ENCODE data around the gene SEPHS1.
A peak's percentile ranks its signal among the peaks of the same experiment; 100 is the strongest.

SEPHS1 gene

DNA sequence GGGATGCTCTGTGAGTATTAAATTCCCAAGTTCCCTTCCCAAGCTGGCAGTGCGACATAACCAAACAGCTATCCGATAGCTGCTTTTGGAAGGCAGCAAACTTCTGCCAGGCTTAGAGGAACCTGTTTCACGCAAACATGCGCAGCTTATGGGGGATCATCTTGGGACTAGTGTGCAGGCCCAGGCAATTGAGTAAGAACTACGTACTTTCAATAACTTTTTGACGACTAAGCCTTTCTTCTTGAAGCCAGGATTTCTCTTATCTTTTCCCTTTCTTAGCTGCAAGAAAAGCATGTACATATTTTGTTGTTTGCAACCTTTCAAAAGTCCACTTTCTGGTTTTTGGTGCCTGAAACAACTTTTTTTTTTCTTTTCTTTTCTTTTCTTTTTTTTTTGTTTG, 28.7 kb upstream of the SEPHS1 start:
- H3K4me1 Mint-ChIP-seq: no peaks in the 10 kb centered on the region
- no peak for TF ChIP-seq CTCF (IDR thresholded peaks at IDR 0.05; ENCODE audit: unreplicated experiment in 3 of 3)
- H3K9me3 Mint-ChIP-seq: no peaks in the 10 kb centered on the region
- no peak overlapping the region for H3K27ac Mint-ChIP-seq
- peaks cover 26% of the 10 kb centered on the region for H3K27me3 Mint-ChIP-seq (ENCODE audit: low read depth)
- no peaks in the 10 kb centered on the region for H3K36me3 Mint-ChIP-seq (ENCODE audit: low read depth)
- H3K4me3 Mint-ChIP-seq: no peak overlapping the region

DNA sequence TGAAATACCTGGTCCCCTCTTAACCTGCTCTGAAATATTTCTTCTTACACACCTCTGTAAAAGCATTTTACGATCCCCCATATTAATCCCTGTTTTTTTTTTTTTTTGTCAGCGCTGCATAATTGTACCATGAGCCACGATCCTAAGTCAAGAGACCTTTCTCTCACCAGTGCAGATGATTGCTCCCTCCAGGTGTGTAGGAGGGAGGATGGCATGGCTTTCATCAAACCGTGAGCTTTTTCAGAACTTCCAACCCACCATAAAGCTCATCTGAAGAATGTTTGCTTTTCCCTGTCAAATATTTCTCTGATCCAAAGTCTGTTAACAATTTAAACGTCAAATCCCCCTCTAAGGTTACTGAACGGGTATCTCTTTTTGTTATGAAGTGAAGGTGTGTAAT, 28.2 kb upstream of the SEPHS1 start:
- H3K27me3 Mint-ChIP-seq (ENCODE audit: low read depth): peaks cover 21% of the 10 kb centered on the region
- no peak for TF ChIP-seq CTCF (IDR thresholded peaks at IDR 0.05; ENCODE audit: unreplicated experiment in 3 of 3)
- no peaks in the 10 kb centered on the region for H3K36me3 Mint-ChIP-seq (ENCODE audit: low read depth)
- H3K27ac Mint-ChIP-seq: no peak overlapping the region
- H3K4me3 Mint-ChIP-seq: no peak overlapping the region
- H3K4me1 Mint-ChIP-seq: no peaks in the 10 kb centered on the region
- H3K9me3 Mint-ChIP-seq: no peaks in the 10 kb centered on the region

DNA sequence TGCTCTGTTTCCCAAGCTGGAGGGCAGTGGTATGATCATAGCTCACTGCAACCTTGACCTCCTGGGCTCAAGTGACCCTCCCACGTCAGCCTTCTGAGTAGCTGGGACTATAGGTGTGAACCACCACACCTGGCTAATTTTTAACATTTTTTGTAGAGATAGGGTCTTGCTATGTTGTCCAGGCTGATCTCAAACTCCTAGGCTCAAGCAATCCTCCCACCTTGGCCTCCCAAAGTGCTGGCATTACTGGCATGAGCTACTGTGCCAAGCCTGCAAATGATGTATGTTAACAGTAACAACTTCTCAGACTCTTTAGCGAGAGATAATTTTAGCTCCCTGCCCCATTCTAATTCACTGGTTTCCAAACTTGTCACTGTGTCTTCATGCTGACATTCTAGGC, 27.7 kb upstream of the SEPHS1 start:
- TF ChIP-seq CTCF (IDR thresholded peaks at IDR 0.05; ENCODE audit: unreplicated experiment in 3 of 3): no peak
- H3K36me3 Mint-ChIP-seq (ENCODE audit: low read depth): no peaks in the 10 kb centered on the region
- no peak overlapping the region for H3K4me3 Mint-ChIP-seq
- no peaks in the 10 kb centered on the region for H3K9me3 Mint-ChIP-seq
- peaks cover 16% of the 10 kb centered on the region for H3K27me3 Mint-ChIP-seq (ENCODE audit: low read depth)
- no peaks in the 10 kb centered on the region for H3K4me1 Mint-ChIP-seq
- no peak overlapping the region for H3K27ac Mint-ChIP-seq

DNA sequence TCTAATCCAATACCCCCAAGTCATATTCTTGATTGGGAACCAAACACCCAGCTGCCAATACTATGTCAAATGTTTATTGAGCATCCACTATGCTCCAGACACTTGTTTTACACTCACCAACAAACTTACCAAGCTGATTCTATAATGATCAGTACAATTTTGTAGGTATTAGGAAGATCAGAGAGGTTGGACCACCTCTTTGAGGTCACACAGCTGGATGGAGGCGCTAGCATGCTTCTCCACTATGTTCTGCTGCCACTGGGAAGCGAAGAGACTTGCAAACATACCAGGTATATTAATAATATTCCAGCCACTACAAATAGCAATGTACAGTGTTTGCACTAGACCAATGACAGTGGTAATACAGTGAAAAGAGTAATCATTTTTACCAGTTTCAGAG, 25.6 kb upstream of the SEPHS1 start:
- H3K4me1 Mint-ChIP-seq: no peaks in the 10 kb centered on the region
- H3K36me3 Mint-ChIP-seq (ENCODE audit: low read depth): no peaks in the 10 kb centered on the region
- peaks cover 13% of the 10 kb centered on the region for H3K27me3 Mint-ChIP-seq (ENCODE audit: low read depth)
- no peak for TF ChIP-seq CTCF (IDR thresholded peaks at IDR 0.05; ENCODE audit: unreplicated experiment in 3 of 3)
- H3K9me3 Mint-ChIP-seq: no peaks in the 10 kb centered on the region
- no peak overlapping the region for H3K27ac Mint-ChIP-seq
- H3K4me3 Mint-ChIP-seq: no peak overlapping the region

- no peak overlapping the region for H3K27ac Mint-ChIP-seq
- no peaks in the 10 kb centered on the region for H3K4me1 Mint-ChIP-seq
- H3K4me3 Mint-ChIP-seq: no peak overlapping the region
- no peak for TF ChIP-seq CTCF (IDR thresholded peaks at IDR 0.05; ENCODE audit: unreplicated experiment in 3 of 3)
- H3K9me3 Mint-ChIP-seq: no peaks in the 10 kb centered on the region
- H3K27me3 Mint-ChIP-seq (ENCODE audit: low read depth): peaks cover 6% of the 10 kb centered on the region
- H3K36me3 Mint-ChIP-seq (ENCODE audit: low read depth): no peaks in the 10 kb centered on the region
Observed at GRCh38 chr10:13372524-13372923, 24.4 kb upstream of the SEPHS1 start.

GRCh38 chr10:13371897-13372470, 23.9 kb upstream of the SEPHS1 start:
- TF ChIP-seq CTCF (IDR thresholded peaks at IDR 0.05; ENCODE audit: unreplicated experiment in 3 of 3): peak; percentile 83 to 94 (median 93)

More at GRCh38 chr10:13371897-13372470, 23.9 kb upstream of the SEPHS1 start:
- Mint-ChIP-seq H3K27ac (peak overlapping the region in 1 of 3 experiments; percentile 32), H3K9me3 (no peaks in the 10 kb centered on the region), H3K36me3 (ENCODE audit: low read depth) (no peaks in the 10 kb centered on the region), H3K27me3 (ENCODE audit: low read depth) (peaks cover 6% of the 10 kb centered on the region), H3K4me1 (no peaks in the 10 kb centered on the region), H3K4me3 (no peak overlapping the region)
